GM23338 (cell line): ENCODE measurements around the gene ZPBP. TPM values are rescaled to one million over a fixed set of nuclear protein-coding genes. Genes with fewer than 3 reads are reported as not detected.

Experiments
- ATAC-seq: fragments of 200-7000 bp; cut with Tn5 transposase; 3 replicates; pipeline ENCODE4 v1.9.1; 2020
- DNase-seq: peaks from one replicate; pipeline ENCODE4 v3.0.0-alpha.2; 2015; ENCODE audit warnings: low spot score
- H2AFZ ChIP-seq: fragments of 200-600 bp; sonication (generic); 2 replicates; pipeline ENCODE4 v1.8.0; 2016; ENCODE audit warnings: antibody characterized with exemption, mild to moderate bottlenecking, moderate library complexity
- H3F3A ChIP-seq: fragments of 200-600 bp; sonication (generic); replicated peaks from 2 replicates; pipeline ENCODE4 v1.8.0; 2017; ENCODE audit warnings: antibody characterized with exemption, mixed run types, low read depth
- H3K27ac ChIP-seq: fragments of 200-600 bp; sonication (generic); 2 replicates; pipeline ENCODE4 v1.6.1; 2016; ENCODE audit warnings: low read depth
- H3K27me3 ChIP-seq: fragments of 200-600 bp; sonication (generic); 2 replicates; pipeline ENCODE4 v1.8.0; 2016; ENCODE audit warnings: mild to moderate bottlenecking, mixed run types, moderate library complexity; ENCODE audit not compliant: insufficient read depth
- H3K36me3 ChIP-seq: fragments of 200-600 bp; sonication (generic); 2 replicates; pipeline ENCODE4 v1.8.0; 2016; ENCODE audit warnings: mild to moderate bottlenecking; ENCODE audit not compliant: insufficient read depth
- H3K4me1 ChIP-seq: fragments of 200-600 bp; sonication (generic); 2 replicates; pipeline ENCODE4 v1.8.0; 2016; ENCODE audit warnings: mild to moderate bottlenecking, moderate library complexity; ENCODE audit not compliant: insufficient read depth
- H3K4me2 ChIP-seq: fragments of 200-600 bp; sonication (generic); 2 replicates; pipeline ENCODE4 v1.7.1; 2017; ENCODE audit warnings: mixed run types
- H3K4me3 ChIP-seq: fragments of 200-600 bp; sonication (generic); 2 replicates; pipeline ENCODE4 v1.6.1; 2016; ENCODE audit warnings: mixed run types
- H3K79me2 ChIP-seq: fragments of 200-600 bp; sonication (generic); replicated peaks from 2 replicates; pipeline ENCODE4 v1.8.0; 2017; ENCODE audit warnings: mild to moderate bottlenecking; ENCODE audit not compliant: insufficient read depth
- H3K9me2 ChIP-seq: fragments of 200-600 bp; sonication (generic); 2 replicates; pipeline ENCODE4 v1.8.0; 2017; ENCODE audit not compliant: insufficient read depth
- H4K20me1 ChIP-seq: fragments of 200-600 bp; sonication (generic); replicated peaks from 2 replicates; pipeline ENCODE4 v1.8.0; 2017; ENCODE audit warnings: mild to moderate bottlenecking; ENCODE audit not compliant: insufficient read depth
- H3K27ac Mint-ChIP-seq: 2 replicates; pipeline ENCODE4 v1.8.0; 2020; ENCODE audit warnings: inconsistent platforms, mild to moderate bottlenecking, moderate library complexity, mixed read lengths
- H3K27me3 Mint-ChIP-seq: 3 replicates; pipeline ENCODE4 v1.8.0; 2022; ENCODE audit warnings: low read depth, mild to moderate bottlenecking, moderate library complexity, mixed read lengths, inconsistent platforms; ENCODE audit not compliant: insufficient read depth, poor library complexity
- H3K36me3 Mint-ChIP-seq: 3 replicates; pipeline ENCODE4 v1.8.0; 2021; ENCODE audit warnings: low read depth, mild to moderate bottlenecking, inconsistent platforms, moderate library complexity, mixed read lengths
- H3K4me1 Mint-ChIP-seq: 3 replicates; pipeline ENCODE4 v1.8.0; 2020; ENCODE audit warnings: mild to moderate bottlenecking, inconsistent platforms, mixed read lengths
- H3K4me3 Mint-ChIP-seq: 3 replicates; pipeline ENCODE4 v1.8.0; 2021; ENCODE audit warnings: moderate library complexity, mild to moderate bottlenecking, inconsistent platforms, mixed read lengths
- H3K9me3 Mint-ChIP-seq: 3 replicates; pipeline ENCODE4 v1.8.0; 2020; ENCODE audit warnings: moderate library complexity, mild to moderate bottlenecking, inconsistent platforms, mixed read lengths
- EZH2 ChIP-seq: fragments of 200-600 bp; sonication (generic); IDR thresholded peaks from one replicate; pipeline ENCODE4 v1.8.0; 2017; ENCODE audit warnings: antibody characterized with exemption, mild to moderate bottlenecking, low read depth; ENCODE audit not compliant: unreplicated experiment
- NANOG ChIP-seq: IDR thresholded peaks from 2 replicates; pipeline ENCODE4 v1.6.1; 2016; ENCODE audit warnings: antibody characterized with exemption, borderline replicate concordance
- POLR2AphosphoS5 ChIP-seq: IDR thresholded peaks from 2 replicates; pipeline ENCODE4 v1.6.1; 2016; ENCODE audit warnings: antibody characterized with exemption, low read depth
- STAT1 ChIP-seq: IDR thresholded peaks from one replicate; pipeline ENCODE4 v1.6.1; 2016; ENCODE audit warnings: antibody characterized with exemption; ENCODE audit not compliant: unreplicated experiment
- ZNF114 ChIP-seq: fragments of 250-450 bp; sonication (Bioruptor Pico); IDR thresholded peaks from 2 replicates; pipeline ENCODE4 v1.5.0; 2020; ENCODE audit warnings: mild to moderate bottlenecking, moderate library complexity
- ZNF331 ChIP-seq: fragments of 250-450 bp; sonication (Bioruptor Pico); IDR thresholded peaks from 2 replicates; pipeline ENCODE4 v1.5.0; 2020; ENCODE audit warnings: low read depth, mild to moderate bottlenecking, moderate library complexity
- polyA plus RNA-seq: library from polyadenylated mRNA; unstranded; fragments of >200 nt; fragmentation: Nextera tagmentation; extraction: Ambion mirVana; gene quantifications from 2 replicates; pipeline ENCODE4 v1.2.1, GENCODE V29; 2016
- total RNA-seq: library from RNA; depleted of rRNA; stranded (reverse); fragments of >200 nt; shearing (Covaris generic); gene quantifications from 2 replicates; pipeline ENCODE4 v1.2.3, GENCODE V29; 2014
- TF ChIP-seq, protein P1 (sequence below): IDR thresholded peaks from 2 replicates; pipeline ENCODE4 v1.6.1; 2016; ENCODE audit warnings: antibody characterized with exemption
- TF ChIP-seq, protein P2 (sequence below): fragments of 250-450 bp; sonication (Bioruptor Pico); IDR thresholded peaks from 2 replicates; pipeline ENCODE4 v1.5.0; 2020; ENCODE audit warnings: mild to moderate bottlenecking, moderate library complexity
- TF ChIP-seq, protein P3 (sequence below), 2 experiments: fragments of 200-600 bp in 1 of 2; sonication (generic) in 1 of 2; conservative IDR thresholded peaks; 2 replicates each; pipeline versions ENCODE4 v1.5.1 to v1.6.1; 2016 to 2017; ENCODE audit warnings: antibody characterized with exemption in 2 of 2, low read depth in 2 of 2, mild to moderate bottlenecking in 2 of 2, moderate library complexity in 1 of 2

ZPBP gene
- total and polyA plus RNA-seq, 2 experiments from 2014 or later: not detected

DNA sequence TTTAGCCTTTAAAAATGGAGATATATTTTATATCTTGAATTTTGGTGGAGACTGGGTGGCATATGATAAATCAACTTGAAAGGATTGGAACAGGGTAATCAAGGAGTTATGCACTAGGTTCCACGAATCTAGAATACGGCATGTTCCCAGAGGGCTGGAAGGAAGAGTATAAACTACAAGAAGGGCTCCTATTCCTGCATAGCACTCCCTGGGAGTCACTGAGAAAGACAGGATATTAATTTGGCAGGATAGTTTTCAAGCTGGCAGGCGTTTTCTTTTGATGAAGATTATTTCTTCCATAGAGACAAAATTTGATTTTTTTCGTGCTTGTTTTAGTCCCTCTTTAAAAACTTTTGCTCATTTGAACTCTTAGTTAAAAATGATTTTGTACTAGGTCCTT lies 199.9 kb downstream of the ZPBP start:
- H4K20me1 ChIP-seq: no peaks in the 10 kb centered on the region
- H3K4me1 ChIP-seq: no peaks in the 10 kb centered on the region
- no peaks in the 10 kb centered on the region for H3K36me3 ChIP-seq
- H3K27ac ChIP-seq: no peak overlapping the region
- Mint-ChIP-seq H3K4me3 (no peak overlapping the region), H3K27me3 (no peaks in the 10 kb centered on the region), H3K4me1 (peaks cover 4% of the 10 kb centered on the region), H3K36me3 (peaks cover 8% of the 10 kb centered on the region; the same call in 1 of the 3 replicates), H3K27ac (no peak overlapping the region), H3K9me3 (peaks cover 2% of the 10 kb centered on the region; the same call in 2 of the 3 replicates)
- no peaks in the 10 kb centered on the region for H3K27me3 ChIP-seq
- no peaks in the 10 kb centered on the region for H3F3A ChIP-seq
- no peak for ATAC-seq
- no peak overlapping the region for H3K4me3 ChIP-seq
- no peak overlapping the region for H2AFZ ChIP-seq
- TF ChIP-seq, protein P1, sequence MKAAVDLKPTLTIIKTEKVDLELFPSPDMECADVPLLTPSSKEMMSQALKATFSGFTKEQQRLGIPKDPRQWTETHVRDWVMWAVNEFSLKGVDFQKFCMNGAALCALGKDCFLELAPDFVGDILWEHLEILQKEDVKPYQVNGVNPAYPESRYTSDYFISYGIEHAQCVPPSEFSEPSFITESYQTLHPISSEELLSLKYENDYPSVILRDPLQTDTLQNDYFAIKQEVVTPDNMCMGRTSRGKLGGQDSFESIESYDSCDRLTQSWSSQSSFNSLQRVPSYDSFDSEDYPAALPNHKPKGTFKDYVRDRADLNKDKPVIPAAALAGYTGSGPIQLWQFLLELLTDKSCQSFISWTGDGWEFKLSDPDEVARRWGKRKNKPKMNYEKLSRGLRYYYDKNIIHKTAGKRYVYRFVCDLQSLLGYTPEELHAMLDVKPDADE: no peak
- TF ChIP-seq, protein P2, sequence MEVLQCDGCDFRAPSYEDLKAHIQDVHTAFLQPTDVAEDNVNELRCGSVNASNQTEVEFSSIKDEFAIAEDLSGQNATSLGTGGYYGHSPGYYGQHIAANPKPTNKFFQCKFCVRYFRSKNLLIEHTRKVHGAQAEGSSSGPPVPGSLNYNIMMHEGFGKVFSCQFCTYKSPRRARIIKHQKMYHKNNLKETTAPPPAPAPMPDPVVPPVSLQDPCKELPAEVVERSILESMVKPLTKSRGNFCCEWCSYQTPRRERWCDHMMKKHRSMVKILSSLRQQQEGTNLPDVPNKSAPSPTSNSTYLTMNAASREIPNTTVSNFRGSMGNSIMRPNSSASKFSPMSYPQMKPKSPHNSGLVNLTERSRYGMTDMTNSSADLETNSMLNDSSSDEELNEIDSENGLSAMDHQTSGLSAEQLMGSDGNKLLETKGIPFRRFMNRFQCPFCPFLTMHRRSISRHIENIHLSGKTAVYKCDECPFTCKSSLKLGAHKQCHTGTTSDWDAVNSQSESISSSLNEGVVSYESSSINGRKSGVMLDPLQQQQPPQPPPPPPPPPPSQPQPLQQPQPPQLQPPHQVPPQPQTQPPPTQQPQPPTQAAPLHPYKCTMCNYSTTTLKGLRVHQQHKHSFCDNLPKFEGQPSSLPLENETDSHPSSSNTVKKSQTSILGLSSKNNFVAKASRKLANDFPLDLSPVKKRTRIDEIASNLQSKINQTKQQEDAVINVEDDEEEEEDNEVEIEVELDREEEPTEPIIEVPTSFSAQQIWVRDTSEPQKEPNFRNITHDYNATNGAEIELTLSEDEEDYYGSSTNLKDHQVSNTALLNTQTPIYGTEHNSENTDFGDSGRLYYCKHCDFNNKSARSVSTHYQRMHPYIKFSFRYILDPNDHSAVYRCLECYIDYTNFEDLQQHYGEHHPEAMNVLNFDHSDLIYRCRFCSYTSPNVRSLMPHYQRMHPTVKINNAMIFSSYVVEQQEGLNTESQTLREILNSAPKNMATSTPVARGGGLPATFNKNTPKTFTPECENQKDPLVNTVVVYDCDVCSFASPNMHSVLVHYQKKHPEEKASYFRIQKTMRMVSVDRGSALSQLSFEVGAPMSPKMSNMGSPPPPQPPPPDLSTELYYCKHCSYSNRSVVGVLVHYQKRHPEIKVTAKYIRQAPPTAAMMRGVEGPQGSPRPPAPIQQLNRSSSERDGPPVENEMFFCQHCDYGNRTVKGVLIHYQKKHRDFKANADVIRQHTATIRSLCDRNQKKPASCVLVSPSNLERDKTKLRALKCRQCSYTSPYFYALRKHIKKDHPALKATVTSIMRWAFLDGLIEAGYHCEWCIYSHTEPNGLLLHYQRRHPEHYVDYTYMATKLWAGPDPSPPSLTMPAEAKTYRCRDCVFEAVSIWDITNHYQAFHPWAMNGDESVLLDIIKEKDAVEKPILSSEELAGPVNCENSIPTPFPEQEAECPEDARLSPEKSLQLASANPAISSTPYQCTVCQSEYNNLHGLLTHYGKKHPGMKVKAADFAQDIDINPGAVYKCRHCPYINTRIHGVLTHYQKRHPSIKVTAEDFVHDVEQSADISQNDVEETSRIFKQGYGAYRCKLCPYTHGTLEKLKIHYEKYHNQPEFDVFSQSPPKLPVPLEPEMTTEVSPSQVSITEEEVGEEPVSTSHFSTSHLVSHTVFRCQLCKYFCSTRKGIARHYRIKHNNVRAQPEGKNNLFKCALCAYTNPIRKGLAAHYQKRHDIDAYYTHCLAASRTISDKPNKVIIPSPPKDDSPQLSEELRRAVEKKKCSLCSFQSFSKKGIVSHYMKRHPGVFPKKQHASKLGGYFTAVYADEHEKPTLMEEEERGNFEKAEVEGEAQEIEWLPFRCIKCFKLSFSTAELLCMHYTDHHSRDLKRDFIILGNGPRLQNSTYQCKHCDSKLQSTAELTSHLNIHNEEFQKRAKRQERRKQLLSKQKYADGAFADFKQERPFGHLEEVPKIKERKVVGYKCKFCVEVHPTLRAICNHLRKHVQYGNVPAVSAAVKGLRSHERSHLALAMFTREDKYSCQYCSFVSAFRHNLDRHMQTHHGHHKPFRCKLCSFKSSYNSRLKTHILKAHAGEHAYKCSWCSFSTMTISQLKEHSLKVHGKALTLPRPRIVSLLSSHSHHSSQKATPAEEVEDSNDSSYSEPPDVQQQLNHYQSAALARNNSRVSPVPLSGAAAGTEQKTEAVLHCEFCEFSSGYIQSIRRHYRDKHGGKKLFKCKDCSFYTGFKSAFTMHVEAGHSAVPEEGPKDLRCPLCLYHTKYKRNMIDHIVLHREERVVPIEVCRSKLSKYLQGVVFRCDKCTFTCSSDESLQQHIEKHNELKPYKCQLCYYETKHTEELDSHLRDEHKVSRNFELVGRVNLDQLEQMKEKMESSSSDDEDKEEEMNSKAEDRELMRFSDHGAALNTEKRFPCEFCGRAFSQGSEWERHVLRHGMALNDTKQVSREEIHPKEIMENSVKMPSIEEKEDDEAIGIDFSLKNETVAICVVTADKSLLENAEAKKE: no peak
- TF ChIP-seq EZH2: no peak
- TF ChIP-seq NANOG: no peak
- TF ChIP-seq STAT1: no peak
- TF ChIP-seq ZNF331 (CRISPR knock-in tag): no peak
- no peak for TF ChIP-seq POLR2AphosphoS5
- no peak for TF ChIP-seq ZNF114
- TF ChIP-seq, protein P3, sequence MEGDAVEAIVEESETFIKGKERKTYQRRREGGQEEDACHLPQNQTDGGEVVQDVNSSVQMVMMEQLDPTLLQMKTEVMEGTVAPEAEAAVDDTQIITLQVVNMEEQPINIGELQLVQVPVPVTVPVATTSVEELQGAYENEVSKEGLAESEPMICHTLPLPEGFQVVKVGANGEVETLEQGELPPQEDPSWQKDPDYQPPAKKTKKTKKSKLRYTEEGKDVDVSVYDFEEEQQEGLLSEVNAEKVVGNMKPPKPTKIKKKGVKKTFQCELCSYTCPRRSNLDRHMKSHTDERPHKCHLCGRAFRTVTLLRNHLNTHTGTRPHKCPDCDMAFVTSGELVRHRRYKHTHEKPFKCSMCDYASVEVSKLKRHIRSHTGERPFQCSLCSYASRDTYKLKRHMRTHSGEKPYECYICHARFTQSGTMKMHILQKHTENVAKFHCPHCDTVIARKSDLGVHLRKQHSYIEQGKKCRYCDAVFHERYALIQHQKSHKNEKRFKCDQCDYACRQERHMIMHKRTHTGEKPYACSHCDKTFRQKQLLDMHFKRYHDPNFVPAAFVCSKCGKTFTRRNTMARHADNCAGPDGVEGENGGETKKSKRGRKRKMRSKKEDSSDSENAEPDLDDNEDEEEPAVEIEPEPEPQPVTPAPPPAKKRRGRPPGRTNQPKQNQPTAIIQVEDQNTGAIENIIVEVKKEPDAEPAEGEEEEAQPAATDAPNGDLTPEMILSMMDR (conservative IDR thresholded peaks at IDR 0.05; ENCODE audit: low read depth in 2 of 2): no peak
- no peak for DNase-seq
- no peaks in the 10 kb centered on the region for H3K9me2 ChIP-seq
- H3K4me2 ChIP-seq: no peak overlapping the region
- H3K79me2 ChIP-seq: no peaks in the 10 kb centered on the region
